ENCODE measurements around the gene HTT-AS.

- no peak for TF ChIP-seq POLR2AphosphoS5 (IDR thresholded peaks at IDR 0.05; ENCODE audit: low read depth, low read length)
- no peak for TF ChIP-seq REST (IDR thresholded peaks at IDR 0.05; ENCODE audit: insufficient read depth in 1 of 2, low read depth in 2 of 2, low read length in 2 of 2)
- no peak for TF ChIP-seq TAF1 (IDR thresholded peaks at IDR 0.05; ENCODE audit: borderline replicate concordance, insufficient read depth, low read length)
- TF ChIP-seq SIN3A (IDR thresholded peaks at IDR 0.05; ENCODE audit: borderline replicate concordance, insufficient read depth, low read length), result no peak
- no peak for TF ChIP-seq FOXP2 (optimal IDR thresholded peaks at IDR 0.05; ENCODE audit: borderline replicate concordance, extremely low read depth, extremely low read length, insufficient read depth)
Observed at GRCh38 chr4:3075652-3075981, 1.3 kb upstream of the HTT-AS start.

Measured in PFSK-1 (cell line).